Stimulated activated CD4-positive, alpha-beta T cell treated with anti-CD3 and anti-CD28 coated beads, TNF-alpha, amount 100 ng/mL, for 4 hours (primary cell): ENCODE data around the gene OGDH.
A peak's percentile ranks its signal among the peaks of the same experiment; 100 is the strongest.

ENCODE experiments used
- DNase-seq, 3 experiments: peaks; one replicate each; pipeline ENCODE4 v3.0.0-alpha.2; 2020; ENCODE audit warnings: low read depth in 3 of 3

The OGDH gene

DNA sequence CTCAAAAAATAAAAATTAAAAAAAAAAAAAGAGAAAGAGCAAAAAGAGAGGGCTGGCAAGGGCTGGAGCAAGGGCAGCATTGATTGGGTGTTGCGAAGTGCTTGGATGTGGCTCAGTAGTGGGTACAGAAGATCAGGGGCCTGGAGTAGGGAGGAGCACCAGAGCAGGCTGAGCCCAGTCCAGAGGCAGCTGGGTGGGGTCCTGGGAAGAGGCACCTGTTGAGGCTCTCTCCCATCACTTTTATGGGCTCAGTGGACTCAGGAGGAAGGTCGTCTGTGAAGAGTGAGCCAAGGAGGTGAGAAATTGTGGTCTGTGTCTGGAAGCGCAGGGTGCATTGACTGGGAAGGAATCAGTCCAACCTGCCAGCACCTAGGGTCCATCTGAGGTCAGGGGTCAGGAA lies 130.5 kb downstream of the OGDH start:
- no peak for DNase-seq

DNA sequence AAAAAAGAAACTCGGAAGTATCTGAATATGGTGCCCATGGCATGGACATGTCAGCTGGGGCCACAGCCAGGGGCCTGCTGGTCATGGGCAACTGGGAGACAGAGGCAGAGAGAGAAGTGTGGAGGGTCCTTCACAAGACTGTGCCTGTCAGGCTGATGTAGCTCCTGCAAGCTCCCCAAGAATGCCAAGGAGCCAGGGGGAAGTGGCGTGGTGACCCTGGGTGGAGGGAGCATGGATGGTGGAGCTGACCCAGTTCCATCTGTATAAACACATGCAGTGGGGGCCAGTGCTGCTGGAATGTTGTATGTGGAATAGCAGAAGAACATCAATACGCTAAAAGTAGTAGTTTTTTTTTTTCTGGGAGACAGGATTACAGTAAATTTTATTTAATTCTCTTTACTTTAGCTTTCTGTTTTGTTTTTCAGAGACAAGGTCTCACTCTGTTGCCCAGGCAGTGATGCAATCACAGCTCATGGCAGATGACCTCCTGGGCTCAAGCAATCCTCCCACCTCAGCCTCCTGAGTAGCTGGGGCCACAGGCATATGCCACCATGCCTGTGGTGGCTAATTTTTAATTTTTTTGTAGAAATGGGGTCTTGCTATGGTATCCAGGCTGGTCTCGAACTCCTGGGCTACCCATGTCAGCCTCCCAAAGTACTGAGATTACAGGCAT lies 131.8 kb downstream of the OGDH start:
- no peak for DNase-seq

DNA sequence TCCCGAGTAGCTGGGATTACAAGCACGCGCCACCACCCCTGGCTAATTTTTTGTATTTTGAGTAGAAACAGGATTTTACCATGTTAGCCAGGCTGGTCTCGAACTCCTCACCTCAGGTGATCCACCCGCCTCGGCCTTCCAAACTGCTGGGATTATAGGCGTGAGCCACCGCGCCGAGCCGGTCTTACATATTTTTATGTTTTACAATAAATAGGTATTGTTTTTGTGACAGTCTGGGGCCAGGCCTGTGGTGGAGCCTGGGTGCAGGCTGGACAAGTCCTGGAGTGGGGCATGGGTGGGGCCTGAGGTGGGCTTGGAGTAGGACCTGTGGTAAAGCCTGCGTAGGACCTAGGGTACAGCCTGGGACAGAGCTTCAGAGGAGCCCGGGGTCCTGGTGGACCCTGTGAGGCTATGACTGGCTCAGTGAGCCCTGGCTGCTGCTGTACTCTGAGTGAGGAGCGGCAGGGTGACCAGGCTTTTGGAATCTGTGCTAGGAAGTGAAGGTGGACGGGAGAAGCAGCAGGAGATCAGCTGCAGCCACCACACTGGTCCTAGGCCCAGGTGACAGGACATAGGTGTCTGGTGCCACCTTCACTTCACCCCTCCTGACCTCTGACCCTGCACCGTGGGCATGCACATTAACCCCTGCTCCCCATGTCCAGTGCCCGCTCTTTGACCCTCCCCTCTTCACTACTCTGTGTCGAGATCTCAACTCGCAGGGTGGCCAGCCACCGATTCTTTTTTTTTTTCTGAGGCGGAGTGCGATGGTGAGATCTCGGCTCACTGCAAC lies 132.6 kb downstream of the OGDH start:
- DNase-seq: no peak

DNA sequence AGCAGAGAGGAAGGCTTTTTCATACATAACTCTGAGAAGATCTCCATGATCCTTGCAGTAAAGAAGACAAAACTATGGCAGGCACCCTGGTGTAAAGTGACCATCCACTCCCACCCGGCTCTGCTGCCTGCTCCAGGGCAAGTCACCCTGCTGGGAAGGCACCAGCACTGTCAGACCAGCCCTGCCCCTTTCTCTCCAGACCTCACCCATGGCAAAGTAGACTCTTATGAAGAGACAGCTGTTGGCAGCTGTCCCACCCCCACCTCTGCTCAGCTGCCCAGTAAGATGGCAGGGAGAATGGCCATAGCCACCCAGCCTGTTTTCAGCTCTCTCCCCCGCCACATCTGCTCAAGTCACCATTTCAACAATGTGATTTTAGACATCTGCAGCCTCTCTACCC lies 133.6 kb downstream of the OGDH start:
- no peak for DNase-seq

DNA sequence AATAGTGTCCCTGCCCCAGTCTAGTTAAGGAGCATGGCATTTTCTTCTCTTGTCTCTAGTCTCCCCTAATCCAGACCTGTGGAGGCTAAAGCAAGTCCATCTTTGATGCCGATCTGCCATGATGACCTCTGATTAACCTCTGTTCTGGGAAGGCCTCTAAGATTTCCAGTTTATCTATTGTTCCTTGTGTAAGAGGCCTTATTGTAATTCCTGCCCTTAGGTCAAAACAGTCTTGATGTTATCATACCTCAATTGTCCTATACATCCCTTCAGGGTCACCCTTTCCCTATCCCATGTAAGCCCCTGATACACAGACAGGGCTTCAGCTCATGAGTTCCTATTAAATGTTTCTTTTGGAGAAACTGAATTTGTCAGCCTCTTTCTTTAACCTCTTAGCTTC lies 137.3 kb downstream of the OGDH start:
- no peak for DNase-seq

DNA sequence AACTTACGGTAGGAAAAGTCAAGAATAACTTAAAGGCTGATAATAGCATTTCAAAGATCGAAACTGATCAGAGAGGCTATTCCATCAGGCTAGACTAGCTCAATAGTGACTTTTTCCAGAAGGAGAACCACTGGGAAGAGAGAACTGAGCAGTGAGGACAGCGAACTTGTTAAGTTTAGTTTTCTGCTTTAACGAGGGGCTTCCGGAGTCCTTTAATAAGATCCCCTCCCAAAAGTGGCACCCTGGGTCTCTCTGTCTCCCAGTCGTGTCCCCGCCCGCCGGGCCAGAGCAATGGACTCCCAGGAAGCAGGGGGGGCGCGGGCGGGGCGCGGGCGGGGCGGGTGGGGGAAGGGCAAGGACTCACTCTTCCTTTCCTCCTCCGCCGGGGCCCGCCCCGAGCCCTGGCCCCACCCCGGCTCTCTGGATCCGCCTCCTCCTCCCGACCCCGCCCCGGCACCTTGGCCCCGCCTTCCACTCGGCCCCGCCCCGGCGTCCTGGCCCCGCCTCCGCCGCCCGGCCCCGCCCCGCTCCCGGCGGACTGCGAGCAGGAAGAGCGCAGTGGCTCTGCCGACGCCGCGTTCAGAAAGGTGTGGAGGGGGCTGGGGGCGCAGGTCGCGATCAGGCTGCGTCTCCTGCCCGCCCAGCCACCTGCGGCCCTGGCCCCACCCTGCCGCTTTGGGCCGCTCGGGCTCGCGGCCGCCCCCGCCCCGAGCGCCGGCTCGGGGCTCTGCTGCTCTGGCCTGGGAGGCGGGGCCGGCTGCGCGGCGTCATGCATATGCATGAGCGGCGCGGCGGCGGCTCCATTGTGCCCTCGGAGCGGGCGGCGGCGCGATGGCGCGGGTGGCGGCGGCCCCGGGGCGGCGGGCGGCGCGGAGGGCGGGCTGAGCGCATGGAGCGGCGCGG lies 141.9 kb downstream of the OGDH start, which contains the start of gene ZMIZ2:
Gene ZMIZ2 (plus strand): TSS at position 803 of the 903 bp plus-strand sequence. CDS start 7,403 bp downstream, outside the sequence.
- peak; percentile 87 to 91 (median 89) for DNase-seq

DNA sequence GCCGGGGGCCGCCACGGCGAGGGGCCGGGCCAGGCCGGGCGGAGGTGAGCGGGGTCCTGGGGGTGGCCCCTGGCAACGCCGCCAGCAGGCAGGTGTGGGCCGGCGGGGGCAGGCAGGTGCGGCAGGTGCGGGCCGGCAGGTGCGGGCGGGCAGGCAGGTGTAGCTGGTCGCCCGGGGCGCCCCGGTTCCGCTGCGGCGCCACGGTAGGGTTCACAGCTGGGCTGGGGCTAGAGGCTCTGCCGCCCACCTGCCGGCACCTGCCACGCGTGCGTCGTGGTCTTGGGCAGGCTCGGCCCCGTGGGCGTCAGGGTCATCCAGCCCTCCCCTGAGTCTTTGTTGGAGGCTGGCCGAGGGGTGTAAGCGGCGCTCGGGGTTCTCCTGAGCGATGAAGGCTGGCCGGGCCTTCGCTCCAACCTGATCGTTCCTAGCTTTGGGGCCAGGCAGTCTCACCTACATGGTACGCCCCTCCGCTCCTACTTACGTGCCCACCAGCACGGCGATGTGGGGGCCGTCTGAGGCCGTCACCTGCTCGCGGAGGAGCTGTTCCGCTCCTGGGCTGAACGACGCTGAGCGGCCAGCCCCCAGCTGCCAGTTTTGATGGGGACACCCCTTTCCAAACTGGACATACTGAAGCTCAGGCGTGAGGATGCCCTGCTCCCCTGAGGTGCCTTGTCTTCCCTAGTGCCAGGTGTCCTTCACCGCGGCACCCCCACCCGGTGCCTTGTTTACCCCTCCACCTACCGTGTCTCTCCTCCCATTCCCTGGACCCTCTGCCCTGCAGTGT lies 142.7 kb downstream of the OGDH start:
- DNase-seq: no peak

DNA sequence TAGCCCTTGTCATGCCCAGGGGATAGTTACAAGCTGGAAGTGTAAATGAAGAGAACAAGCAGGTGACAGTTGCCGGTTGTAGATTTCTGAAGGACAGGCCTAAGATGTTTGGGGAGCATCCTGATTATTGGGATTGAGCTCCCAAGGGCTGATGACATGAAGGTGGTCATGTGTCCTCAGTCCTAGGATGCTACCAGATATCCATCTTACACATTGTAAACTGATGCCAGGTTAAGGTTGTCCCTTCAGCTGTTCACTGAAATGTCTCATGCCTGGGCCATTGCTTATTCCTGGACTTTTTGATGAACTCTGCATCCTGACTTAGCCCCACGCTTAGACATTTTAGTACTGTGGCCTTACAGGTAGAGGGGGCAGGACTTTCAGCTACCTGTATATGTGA lies 143.6 kb downstream of the OGDH start:
- DNase-seq: no peak

DNA sequence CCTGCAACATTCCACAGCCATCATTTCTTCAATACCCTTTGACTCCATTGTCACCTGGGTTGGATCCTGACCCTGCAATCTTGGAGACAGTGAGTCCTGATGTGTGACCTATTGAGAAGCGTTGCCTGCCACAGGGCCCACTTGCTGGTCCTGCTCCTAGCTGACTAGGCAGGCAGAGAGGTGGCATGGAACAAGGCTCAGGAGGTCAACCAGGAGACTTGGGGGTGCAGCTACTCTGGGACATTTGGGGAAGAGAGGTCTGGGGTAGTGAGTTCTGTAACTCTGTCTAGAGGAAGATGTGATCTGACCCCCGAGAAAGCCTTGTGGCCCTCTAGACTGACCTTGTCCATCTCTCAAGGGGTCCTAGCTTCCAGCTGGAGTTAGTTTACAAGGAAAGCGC lies 144.0 kb downstream of the OGDH start:
- no peak for DNase-seq

DNA sequence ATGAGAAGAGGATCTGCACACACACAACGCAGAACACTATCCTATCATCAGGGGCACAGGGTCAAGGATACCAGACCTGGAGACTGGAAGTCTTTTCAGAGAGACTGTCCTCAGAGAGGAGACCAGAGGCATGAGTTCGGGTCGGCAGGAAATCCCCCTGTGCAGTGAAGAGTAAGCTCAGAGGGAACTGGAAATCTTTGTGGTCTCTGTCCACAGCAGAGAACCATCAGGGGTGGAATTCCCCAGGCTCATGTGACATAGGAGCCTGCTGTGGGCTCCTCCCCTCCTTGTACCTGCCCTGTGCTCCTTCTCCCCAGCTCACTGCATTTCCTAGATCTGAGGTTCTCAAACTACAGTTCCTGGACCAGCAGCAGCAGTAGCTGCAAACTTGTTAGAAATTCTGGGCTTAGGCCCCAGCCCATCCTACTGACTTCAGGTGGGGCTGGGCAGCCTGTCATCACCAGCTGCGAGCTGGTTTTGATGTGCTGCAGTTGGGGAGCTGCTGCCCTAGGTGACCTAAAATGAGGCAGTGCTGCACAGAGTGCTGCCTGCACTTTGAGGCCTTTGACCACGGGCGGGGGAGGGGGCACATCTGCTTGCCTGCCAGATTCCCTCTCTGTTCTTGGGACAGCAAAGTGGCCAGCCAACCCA lies 144.6 kb downstream of the OGDH start:
- DNase-seq: peak in 2 of 3 experiments; percentile 35 to 45

DNA sequence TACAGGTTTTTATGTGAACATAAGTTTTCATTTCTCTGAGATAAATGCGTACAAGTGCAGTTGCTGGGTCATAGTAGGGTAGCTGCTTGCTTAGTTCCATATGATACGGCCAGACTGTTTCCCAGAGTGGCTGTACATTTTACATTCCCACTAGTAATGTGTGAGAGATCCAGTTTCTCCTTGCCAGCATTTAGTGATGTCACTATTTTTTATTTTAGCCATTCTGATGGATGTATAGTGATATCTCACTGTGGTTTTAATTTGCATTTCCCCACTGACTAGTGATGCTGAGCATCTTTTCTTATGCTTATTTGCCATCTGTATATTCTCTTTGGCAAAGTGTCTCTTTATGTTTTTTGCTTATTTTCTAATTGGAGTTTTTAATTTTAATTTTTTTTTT lies 146.4 kb downstream of the OGDH start:
- DNase-seq: no peak

DNA sequence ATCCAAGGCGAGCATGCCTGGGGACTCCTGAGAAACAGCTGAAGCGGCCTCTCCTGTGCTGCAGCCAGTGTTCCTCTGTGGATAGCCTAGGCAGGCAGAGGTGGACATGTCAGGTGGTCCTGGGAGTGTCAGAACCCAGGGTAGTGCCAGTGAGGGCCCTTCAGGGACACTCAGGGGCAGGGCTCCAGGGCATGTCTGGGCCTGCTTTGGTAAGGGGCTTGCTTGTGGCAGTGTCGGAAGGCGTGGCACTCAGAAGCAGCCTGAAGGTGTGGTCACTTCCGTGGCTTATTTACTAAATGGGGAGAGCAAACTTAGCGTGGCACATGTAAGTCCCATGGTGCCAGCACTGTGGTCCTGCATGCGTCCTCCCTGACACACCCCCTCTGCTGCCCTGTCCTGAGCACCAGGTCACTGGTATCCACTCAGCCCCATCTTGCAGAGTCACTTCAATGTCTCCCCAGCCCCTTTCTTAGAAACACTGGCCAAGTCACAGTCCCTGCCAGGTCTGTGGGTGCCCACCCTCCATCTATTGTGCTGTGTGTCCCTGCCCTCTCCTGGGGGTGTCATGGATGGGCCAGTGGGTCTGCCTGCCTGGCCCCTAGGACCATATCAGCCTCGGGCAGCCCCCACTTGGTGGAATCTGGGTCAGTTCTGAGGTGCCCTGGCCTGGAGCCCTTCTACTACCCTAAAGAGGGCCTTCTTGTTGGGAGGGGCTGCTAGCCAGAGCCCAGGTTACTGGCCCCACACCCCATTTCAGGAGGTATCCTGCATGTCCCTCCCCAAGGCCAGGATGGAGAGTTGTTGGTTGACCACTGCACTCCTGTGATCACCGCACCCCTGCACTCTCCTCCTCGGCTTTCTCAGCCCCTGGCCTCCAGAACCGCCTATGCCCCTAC lies 148.6 kb downstream of the OGDH start:
- DNase-seq: no peak

DNA sequence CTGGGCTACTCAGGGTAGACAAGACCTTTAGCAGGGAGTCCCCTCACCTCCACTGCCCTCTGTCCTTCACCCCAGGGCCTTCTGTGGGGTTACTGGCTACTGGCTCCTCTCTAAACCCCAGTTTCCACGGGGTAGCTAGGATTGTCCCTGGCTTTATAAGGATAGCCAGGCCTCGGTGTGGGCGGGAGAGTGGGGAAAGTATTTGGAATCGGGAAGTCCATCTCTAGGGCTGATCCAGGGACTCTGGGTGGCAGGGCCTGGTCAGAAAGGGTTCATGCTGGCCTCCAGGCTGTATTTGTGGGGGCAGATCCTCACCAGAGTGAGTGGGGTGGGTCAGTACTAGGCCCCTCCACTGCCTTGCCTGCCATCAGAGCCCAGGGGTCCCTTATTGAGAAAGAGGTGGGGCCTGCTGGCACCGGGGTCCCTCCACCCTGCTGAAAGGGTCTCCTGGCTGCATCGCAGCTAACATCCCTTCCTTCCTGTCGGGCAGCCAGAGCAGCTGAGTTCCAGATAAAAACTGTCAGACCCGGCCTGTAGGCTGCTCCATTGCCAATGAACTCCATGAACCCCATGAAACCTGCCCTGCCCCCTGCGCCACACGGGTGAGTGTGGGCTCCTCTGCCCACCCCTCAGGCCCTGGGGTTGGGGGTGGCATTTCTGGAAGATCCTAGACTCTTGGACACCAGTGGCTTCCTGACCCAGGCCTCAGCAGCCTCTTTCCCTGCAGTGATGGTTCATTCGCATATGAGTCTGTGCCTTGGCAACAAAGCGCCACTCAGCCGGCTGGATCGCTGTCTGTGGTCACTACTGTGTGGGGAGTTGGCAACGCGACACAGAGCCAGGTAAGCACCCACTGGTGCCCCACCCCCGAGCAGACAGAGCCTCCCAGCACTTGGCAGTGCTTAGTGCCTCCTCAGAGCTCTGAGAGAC lies 149.5 kb downstream of the OGDH start:
- no peak for DNase-seq

DNA sequence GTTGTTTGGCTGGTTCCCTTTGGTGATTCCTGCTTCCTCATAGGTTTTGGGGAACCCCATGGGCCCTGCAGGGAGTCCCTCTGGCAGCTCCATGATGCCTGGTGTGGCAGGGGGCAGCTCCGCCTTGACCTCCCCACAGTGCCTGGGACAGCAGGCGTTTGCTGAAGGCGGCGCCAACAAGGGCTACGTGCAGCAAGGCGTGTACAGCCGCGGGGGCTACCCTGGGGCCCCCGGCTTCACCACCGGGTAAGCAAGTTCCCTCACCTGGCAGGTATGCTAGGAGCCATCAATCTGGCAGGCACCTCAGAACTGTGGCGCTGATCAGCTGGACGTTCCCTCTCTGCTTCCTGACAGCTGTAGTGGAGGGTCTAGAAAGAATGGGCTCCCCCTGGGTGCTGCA lies 150.5 kb downstream of the OGDH start:
- no peak for DNase-seq

DNA sequence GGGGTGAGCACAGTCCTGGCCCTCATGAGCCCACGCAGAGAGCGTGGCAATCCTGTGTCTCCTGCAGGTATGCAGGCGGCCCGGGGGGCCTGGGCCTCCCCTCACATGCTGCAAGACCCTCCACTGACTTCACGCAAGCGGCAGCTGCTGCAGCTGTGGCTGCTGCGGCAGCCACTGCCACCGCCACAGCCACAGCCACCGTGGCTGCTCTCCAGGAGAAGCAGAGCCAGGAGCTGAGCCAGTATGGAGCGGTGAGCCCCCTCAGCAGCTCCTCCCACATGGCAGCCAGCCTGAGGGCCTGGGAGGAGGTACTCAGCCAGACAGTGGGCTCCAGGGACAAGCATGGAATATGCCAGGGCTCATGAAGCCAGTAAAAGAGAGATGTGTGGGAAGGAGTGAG lies 150.9 kb downstream of the OGDH start:
- DNase-seq: no peak

DNA sequence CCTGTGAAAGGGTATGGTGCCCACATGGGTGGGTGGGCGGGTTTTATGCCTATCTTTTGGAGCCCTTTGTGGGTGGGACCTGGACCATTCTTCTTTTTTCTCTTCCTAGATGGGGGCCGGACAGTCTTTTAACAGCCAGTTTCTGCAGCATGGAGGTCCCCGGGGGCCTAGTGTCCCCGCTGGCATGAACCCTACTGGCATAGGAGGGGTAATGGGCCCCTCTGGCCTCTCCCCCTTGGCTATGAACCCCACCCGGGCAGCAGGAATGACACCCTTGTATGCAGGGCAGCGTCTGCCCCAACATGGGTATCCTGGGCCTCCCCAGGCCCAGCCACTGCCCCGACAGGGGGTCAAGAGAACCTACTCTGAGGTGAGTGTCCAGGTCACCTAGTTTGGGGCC lies 151.3 kb downstream of the OGDH start:
- no peak for DNase-seq
